GM21576 (cell line): Measurements from ENCODE around the gene LRRC2.
"Not testable (repeated sequence)": the region's sequence is repeated elsewhere in the genome, so short reads cannot be mapped to it uniquely, and the experiment has no call there.

Source experiments
- ATAC-seq: cut with Tn5 transposase; IDR thresholded peaks from one replicate; pipeline ENCODE4 v1.9.1; 2021; ENCODE audit warnings: mild to moderate bottlenecking, moderate library complexity; ENCODE audit not compliant: unreplicated experiment

LRRC2 gene

DNA sequence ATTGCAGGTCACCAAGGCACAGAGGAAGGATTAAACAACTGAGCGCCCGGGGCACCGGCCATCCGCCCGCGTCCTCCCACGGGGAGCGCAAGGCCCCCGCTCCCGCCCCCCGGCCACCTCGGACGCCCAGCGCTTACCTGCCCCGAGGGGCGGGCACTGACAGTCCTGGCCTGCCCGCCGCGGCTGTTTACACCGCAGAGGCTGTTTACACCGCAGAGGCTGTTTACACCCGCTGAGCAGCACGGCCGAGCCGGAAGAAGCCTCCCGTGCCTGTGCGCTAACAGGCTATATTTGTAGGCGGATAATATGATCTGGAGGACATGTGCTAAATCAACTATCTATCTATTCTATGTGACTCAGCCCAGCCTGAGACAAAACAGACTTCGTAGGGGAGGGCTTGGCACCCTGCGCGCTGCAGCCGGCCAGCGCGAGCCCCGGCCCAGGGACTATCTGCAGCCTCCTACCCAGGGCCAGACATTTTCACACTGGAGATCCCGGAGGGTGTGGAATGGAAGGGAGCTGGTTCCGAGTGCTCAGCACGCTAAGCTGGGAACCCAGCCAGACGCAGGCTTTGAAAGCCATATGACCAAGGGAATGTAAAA, at the start of gene LRRC2:
TSS of gene LRRC2 (minus strand) at position 263 of the 602 bp plus-strand sequence. CDS start 14,711 bp downstream, outside the sequence.
- ATAC-seq, result no peak

DNA sequence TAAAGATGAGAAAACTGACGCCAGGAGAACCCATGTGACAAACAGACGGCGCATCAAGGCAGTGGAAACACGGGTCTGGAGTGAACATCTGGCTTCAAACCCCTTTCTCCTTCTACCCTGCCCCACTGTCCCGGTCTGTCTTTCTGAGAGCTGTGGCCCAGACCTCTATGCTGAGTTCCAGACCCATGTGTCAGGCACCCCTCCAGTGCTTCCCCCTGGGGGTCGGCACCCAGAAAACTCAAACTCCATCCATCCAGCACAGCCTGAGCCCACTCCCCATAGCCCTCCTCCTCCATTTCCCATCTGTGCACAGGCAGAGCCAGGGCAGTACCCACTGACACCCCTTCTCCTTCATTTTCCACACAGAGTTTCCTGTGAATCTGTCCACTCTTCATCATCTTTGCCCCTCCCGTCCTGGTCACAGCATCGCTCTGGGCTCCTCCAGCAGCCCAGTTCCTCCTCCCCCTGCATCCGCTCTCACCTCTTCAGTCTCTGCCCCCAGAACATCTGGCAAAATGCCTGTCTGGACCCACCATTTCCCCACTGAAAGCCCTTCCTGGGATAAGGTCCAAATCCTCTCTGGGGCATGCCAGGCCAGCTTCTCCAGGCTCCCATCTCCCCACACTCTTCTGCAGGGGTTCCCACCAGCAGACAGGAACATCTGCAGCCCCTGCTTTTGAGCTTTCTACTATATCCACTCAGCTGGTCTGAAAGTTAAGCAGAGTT, 49.1 kb upstream of the LRRC2 start:
- no peak for ATAC-seq

- no peak for ATAC-seq
Measured at GRCh38 chr3:46614431-46614830, 48.3 kb upstream of the LRRC2 start.

DNA sequence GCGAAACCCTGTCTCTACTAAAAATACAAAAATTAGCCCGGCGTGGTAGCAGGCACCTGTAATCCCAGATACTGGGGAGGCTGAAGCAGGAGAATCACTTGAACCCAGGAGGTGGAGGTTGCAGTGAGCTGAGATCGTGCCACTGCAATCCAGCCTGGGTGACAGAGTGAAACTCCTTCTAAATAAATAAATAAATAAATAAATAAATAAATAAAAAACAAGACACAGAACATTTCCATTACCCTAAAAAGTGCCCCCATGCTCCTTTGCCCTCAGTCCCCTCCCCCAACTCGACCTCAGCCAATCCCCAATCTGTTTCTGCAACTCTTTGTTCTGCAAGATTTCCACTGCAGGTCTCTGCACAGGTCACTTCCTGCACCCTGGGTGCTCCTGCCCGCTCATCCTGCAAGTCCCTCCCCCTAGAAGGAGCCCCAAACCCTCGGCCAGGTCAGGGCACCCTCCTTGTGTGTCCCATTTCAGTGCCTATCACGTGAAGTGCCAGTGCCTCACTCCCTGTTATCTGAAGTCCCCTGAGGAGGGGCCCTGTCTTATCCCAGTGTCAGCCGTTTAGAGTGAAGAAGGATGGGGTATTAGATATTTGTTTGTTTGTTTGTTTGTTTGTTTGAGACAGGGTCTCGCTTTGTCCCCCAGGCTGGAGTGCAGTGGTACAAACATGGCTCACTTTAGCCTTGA, 47.4 kb upstream of the LRRC2 start:
- ATAC-seq, result no peak

GRCh38 chr3:46612324-46612723, 46.2 kb upstream of the LRRC2 start, which contains the start of gene FAM240A:
Gene FAM240A (plus strand): TSS chr3:46612525. CDS start chr3:46612684, 159 bp downstream.
- ATAC-seq, result no peak

DNA sequence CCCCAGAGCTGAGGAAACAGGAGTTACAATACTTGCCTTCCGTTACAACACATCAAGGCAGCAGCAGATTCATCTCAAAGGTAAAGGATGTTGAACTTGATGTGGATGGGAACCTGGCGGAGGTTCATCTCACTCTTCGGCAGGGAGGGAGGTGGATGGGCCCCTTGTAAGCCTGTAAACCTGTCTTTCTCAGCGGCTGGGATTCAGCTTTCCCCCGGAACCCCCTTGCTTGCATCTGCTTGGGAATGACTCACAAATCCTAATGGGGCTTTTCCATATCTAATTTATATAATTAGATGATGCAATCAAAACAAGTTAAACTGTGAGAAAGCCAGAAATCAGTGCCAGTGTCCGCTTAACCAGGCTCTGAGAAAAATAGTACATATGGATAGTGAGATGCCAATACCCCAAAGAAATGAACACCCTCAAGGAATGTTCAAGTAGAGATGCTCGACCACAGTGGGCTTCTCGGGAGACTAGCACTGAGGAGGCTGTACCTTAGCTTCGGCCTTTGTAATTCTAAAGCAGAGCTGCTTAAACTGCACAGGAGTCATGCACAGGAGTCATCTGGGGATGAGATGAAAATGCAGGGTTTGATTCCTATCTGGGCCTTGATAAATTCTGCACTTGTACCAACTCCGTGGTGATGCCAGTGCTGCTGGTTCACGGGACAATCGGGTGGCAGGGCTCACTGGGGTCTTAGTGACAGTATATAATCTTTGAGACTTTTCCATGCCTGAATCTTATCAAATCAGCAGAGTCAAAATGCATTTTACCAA, 44.0 kb upstream of the LRRC2 start:
- ATAC-seq, result no peak

DNA sequence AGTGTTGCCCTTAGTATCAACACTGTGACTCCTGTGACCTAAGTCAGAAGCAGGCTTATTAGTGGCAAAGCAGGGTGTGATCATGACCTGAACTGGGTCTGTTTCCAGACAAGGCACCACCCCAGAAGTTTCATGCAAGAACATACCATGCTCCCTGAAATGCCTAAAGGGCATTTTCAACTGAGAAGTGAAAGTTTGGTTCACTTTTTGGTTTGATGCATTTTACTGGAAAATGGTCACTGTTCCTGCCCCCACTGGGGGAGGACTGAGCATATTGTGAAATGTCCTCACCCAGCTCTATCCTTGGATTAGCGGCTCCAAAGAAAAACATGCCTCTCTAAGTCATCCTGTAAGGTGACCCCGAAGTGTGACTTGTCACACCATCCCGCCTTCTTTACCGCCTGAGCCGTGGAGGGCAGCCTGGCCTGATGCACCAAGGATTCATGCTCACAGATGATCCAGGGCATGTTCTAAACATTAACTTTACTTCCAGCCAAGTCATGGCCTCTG, 43.2 kb upstream of the LRRC2 start:
- ATAC-seq, result no peak

DNA sequence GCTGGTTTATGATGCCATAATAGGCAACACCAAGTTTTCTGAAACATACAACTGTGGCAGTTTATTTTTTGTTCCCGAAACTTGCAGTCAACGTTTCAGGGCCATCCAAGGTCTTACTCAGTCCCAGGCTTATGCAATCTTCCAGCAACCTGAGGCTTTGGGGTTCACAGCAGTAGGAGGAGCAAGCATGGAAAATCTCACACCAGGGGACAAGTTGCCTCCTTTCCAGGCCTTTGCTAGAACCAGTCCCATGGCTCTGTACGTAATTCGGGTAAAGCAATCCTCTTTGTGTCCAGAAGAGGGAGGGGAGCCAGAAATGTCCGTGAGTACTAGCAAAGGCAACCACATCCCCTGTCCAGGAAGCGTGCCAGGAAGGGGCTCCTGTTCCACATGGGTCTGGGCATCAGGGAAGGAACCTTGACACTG, 41.5 kb upstream of the LRRC2 start:
- no peak for ATAC-seq

- ATAC-seq, result no peak
Measured at GRCh38 chr3:46604127-46604526, 38.0 kb upstream of the LRRC2 start.

DNA sequence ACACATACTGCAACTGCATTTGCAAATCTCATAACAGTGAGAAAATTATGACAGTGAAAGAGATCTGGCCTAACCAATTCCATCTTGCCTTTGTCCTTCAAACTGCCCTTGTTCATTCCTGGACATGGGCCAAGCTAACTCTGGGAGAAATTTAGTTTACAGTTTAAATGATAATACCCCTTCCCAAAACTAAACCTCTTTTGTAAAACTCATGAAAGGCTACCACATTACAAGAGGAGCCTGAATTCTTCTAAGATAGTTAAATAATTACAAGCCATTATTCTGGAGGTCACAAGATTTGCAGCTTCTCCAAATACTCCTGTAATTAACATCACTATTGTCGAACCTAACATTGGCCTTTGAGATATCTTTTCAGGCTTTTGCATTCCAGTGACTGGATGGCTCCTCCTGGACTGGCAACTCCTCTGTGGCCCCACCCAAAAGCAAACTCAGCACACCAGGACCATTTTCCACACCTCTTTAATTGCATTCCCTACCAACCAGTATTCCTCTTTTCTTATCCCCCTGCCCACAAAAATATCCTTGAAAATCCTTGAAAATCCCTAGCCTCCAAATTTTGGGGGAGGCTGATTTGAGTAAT, 37.4 kb upstream of the LRRC2 start:
- ATAC-seq, result no peak

GRCh38 chr3:46599590-46599989, 33.5 kb upstream of the LRRC2 start:
- ATAC-seq, result no peak

DNA sequence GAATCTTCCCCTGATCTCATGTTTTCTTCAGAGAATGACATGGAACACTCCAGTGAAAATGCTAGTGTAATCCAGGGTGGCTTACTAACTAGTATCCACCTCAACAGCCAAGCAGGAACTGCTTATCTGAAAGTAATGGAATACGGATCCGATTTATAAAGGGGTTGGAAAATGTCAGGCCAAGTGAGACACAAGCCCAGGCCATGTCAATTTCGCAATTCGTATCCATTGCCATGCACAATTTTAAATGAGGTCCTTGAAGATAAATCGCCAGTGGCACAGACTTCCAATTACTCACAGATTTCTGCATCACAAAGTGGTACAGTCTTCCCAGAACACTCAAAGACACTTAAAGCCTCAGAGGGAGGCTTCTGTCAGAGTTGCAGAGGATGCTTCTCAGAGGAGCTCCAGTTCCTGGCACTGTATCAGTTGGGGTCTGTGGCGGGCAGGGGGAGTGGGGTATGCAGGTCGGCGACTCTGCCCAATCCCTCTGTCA, 29.8 kb upstream of the LRRC2 start:
- no peak for ATAC-seq

DNA sequence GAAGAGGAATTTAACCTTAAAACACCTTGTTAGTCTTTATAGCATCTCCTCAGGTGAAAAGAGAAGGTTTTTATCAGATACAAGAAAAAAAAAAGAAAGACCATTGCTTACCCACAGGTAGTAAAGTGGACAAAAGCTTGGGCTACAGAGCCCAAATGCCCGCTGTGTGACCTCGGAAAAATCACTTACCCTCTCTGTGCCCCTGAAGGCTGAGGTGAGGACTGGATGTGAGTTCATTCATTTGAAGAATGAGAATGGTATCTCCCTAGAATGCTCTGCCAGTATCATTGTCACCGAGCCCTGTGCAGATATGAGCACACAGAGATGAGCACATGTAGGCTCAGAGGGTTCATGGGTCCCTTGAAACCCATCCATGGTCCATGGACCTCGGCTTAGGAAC, 28.6 kb upstream of the LRRC2 start:
- no peak for ATAC-seq

- ATAC-seq, result no peak
Measured at GRCh38 chr3:46593979-46594378, 27.9 kb upstream of the LRRC2 start.

- no peak for ATAC-seq
Measured at GRCh38 chr3:46593274-46593862, 27.3 kb upstream of the LRRC2 start.

DNA sequence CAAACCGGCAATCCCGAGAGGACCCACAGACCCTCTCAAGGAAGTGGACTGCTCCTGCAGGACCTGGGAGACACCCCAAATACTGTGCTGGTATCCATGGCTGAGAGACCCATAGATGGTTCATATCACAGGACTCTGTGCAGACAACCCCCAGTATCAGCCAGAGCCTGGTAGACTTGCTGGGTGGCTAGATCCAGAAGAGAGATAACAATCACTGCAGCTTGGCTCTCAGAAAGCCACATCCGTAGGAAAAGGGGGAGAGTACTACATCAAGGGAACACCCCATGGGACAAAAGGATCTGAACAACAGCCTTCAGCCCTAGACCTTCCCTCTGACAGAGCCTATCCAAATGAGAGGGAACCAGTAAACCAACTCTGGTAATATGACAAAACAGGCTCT, 21.2 kb upstream of the LRRC2 start:
- not testable (repeated sequence) for ATAC-seq

DNA sequence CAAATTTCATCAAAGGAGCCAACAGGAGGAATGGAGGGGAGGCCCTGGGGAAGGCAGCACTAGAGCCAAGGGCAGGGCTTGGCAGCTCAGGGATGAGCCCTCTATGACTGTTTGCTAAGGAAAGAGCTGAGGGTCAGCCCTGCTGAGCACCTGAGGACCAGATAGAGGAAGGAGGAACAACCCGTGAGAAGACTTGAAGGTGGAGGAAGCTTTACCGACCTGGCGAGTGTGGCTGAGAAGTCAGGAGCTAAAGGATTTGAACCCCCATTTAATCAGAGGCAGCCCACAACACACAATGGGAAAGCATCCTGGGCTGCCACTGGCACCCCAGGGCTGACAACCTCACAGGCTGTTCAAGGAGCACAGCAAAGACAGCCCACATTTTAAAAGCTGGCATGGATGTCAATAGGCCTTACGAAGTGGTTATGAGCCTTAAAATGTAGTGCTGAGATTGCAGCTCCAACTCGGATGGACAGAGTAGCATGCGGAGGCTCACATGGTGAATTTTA, 20.7 kb upstream of the LRRC2 start:
- ATAC-seq, result no peak

DNA sequence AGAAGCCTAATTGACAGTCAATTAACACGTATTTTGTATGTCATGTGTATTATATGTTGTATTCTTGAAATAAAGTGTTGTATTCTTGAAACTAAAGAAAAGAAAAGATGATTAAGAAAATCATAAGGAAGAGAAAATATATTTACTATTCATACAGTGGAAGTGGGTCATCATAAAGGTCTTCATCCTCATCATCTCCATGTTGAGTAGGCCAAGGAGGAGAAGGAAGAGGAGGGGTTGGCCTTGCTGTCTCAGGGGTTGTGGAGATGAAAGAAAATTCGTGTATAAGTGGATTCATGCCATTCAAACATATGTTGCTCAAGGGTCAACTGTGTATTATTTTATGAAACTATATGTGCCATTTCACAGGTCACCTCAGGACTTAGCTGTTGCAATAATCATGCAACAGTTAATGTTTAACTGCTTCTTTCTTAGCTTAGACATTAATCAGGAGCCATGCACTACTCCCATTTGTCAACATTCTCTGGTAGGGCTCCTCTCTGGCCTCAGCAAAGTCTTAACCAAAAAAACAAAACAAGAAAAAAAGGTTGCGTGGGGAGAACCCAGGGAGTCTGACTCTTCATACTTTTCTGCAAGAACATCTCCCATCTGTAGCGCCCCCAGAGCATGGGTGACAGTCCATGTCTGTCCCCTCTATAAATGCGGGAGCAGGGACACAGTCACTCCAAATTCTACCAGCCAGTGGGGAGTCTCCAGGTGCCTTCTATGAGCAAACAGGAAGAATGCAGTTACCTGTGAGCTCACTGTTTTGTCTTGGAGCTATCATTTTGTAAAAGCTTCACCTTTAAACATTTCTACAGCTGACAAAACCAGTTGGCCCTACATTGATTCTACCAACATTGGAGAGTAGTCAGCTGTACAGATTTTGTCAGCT, 19.9 kb upstream of the LRRC2 start:
- no peak for ATAC-seq
